Ishikawa (cell line): Measurements from ENCODE around the gene CDR2L.
"Not testable (repeated sequence)": the region's sequence is repeated elsewhere in the genome, so short reads cannot be mapped to it uniquely, and the experiment has no call there.

Source experiments
- EGR1 ChIP-seq: IDR thresholded peaks from 2 replicates; pipeline ENCODE4 v1.6.1; 2012
- RAD21 ChIP-seq: IDR thresholded peaks from 2 replicates; pipeline ENCODE4 v1.6.1; 2012; ENCODE audit warnings: low read depth
- REST ChIP-seq: IDR thresholded peaks from 2 replicates; pipeline ENCODE4 v1.6.1; 2012; ENCODE audit warnings: low read depth, mild to moderate bottlenecking

GRCh38 chr17:75026650-75027049 is 39.2 kb downstream of the CDR2L start:
- not testable (repeated sequence) for TF ChIP-seq REST, RAD21, EGR1
